SK-N-SH (cell line): ENCODE data around the gene MAN2B1. TPM values are rescaled to one million over a fixed set of nuclear protein-coding genes. Genes with fewer than 3 reads are reported as not detected.

Experiments used
- CTCF ChIA-PET: fragments of 300-600, 350-600 bp; formaldehyde crosslinking; extraction: SDS; loops from one replicate; lab custom pipeline; 2021; lab: Yijun Ruan, JAX
- POLR2A ChIA-PET: fragments of 350-600 bp; sonication (Branson Sonifier 250); formaldehyde crosslinking; extraction: SDS; loops from one replicate; lab custom pipeline; 2020; ENCODE audit warnings: antibody characterized with exemption, inconsistent platforms; lab: Yijun Ruan, JAX
- DNase-seq: peaks from one replicate; pipeline ENCODE4 v3.0.0; 2012
- H2AFZ ChIP-seq: fragments of 200-600 bp; sonication (generic); 2 replicates; pipeline ENCODE4 v1.8.1; 2016; ENCODE audit warnings: antibody characterized with exemption, mild to moderate bottlenecking, low read depth
- H3F3A ChIP-seq: fragments of 200-600 bp; sonication (generic); replicated peaks from 2 replicates; pipeline ENCODE3; 2016; ENCODE audit warnings: antibody characterized with exemption, mild to moderate bottlenecking; ENCODE audit not compliant: insufficient read depth
- H3K27ac ChIP-seq, 2 experiments: fragments of 200-500 bp in 1 of 2; fragments of 200-600 bp in 1 of 2; sonication (Bioruptor generic) in 1 of 2; sonication (generic), shearing (Covaris generic) in 1 of 2; 2 replicates each; pipeline versions ENCODE4 v1.5.1 to v1.6.1; 2014 to 2016; ENCODE audit warnings: low read depth in 2 of 2, inconsistent platforms in 1 of 2, low read length in 1 of 2, mild to moderate bottlenecking in 1 of 2, mixed read lengths in 1 of 2
- H3K27me3 ChIP-seq: fragments of 200-600 bp; sonication (generic), shearing (Covaris generic); 2 replicates; pipeline ENCODE4 v1.6.1; 2016; ENCODE audit warnings: mixed run types; ENCODE audit not compliant: insufficient read depth
- H3K36me3 ChIP-seq, 2 experiments: fragments of 200-500 bp in 1 of 2; fragments of 200-600 bp in 1 of 2; sonication (Bioruptor generic) in 1 of 2; sonication (generic) in 1 of 2; replicated peaks in 1 of 2; 2 replicates each; pipeline versions ENCODE3 to v1.5.1; 2014 to 2016; ENCODE audit warnings: low read length in 1 of 2, mild to moderate bottlenecking in 1 of 2; ENCODE audit not compliant: insufficient read depth in 2 of 2, control insufficient read depth in 1 of 2
- H3K4me1 ChIP-seq, 2 experiments: fragments of 200-500 bp in 1 of 2; fragments of 200-600 bp in 1 of 2; sonication (Bioruptor generic) in 1 of 2; sonication (generic), shearing (Covaris generic) in 1 of 2; 2 replicates each; pipeline versions ENCODE4 v1.5.1 to v1.6.1; 2014 to 2016; ENCODE audit warnings: low read depth in 1 of 2, low read length in 1 of 2, mixed run types in 1 of 2; ENCODE audit not compliant: insufficient read depth in 2 of 2, control insufficient read depth in 1 of 2
- H3K4me2 ChIP-seq: fragments of 200-600 bp; sonication (generic), shearing (Covaris generic); 2 replicates; pipeline ENCODE4 v1.6.1; 2017; ENCODE audit warnings: mixed run types
- H3K4me3 ChIP-seq, 2 experiments: fragments of 200-500 bp in 1 of 2; fragments of 200-600 bp in 1 of 2; sonication (Bioruptor generic) in 1 of 2; sonication (generic), shearing (Covaris generic) in 1 of 2; 2 replicates each; pipeline versions ENCODE4 v1.5.1 to v1.8.1; 2014 to 2016; ENCODE audit warnings: low read depth in 2 of 2, inconsistent platforms in 1 of 2, low read length in 1 of 2, mild to moderate bottlenecking in 1 of 2, mixed read lengths in 1 of 2, moderate library complexity in 1 of 2
- H3K79me2 ChIP-seq: fragments of 200-600 bp; sonication (generic); 2 replicates; pipeline ENCODE4 v1.8.1; 2017; ENCODE audit warnings: mild to moderate bottlenecking; ENCODE audit not compliant: insufficient read depth
- H3K9ac ChIP-seq: fragments of 200-600 bp; sonication (generic); 2 replicates; pipeline ENCODE4 v1.6.1; 2017; ENCODE audit warnings: mixed run types
- H3K9me2 ChIP-seq: fragments of 200-600 bp; sonication (generic); 2 replicates; pipeline ENCODE4 v1.6.1; 2017; ENCODE audit warnings: mixed run types
- H3K9me3 ChIP-seq: fragments of 200-600 bp; sonication (generic); 2 replicates; pipeline ENCODE4 v1.6.1; 2017; ENCODE audit warnings: mixed run types, mild to moderate bottlenecking, moderate library complexity
- H4K20me1 ChIP-seq: fragments of 200-600 bp; sonication (generic); 2 replicates; pipeline ENCODE4 v1.6.1; 2017; ENCODE audit warnings: mild to moderate bottlenecking, mixed run types; ENCODE audit not compliant: insufficient read depth
- ELF1 ChIP-seq: IDR thresholded peaks from 2 replicates; pipeline ENCODE4 v1.4.0; 2012
- EZH2phosphoT487 ChIP-seq: fragments of 200-600 bp; sonication (generic); IDR thresholded peaks from 2 replicates; pipeline ENCODE4 v1.6.1; 2017; ENCODE audit warnings: low read depth, mixed run types, mild to moderate bottlenecking, antibody characterized with exemption, moderate library complexity, borderline replicate concordance
- FOSL2 ChIP-seq: IDR thresholded peaks from 2 replicates; pipeline ENCODE4 v1.4.0; 2012; ENCODE audit warnings: low read depth, mild to moderate bottlenecking, moderate library complexity, borderline replicate concordance
- FOXJ3 ChIP-seq: sonication (generic); formaldehyde crosslinking; IDR thresholded peaks from 2 replicates; pipeline ENCODE4 v1.5.1; 2020; ENCODE audit warnings: mild to moderate bottlenecking, missing genetic modification reagents
- FOXM1 ChIP-seq: IDR thresholded peaks from 2 replicates; pipeline ENCODE4 v1.4.0; 2012; ENCODE audit warnings: low read depth, mild to moderate bottlenecking
- GATA2 ChIP-seq: sonication (generic); formaldehyde crosslinking; IDR thresholded peaks from 2 replicates; pipeline ENCODE4 v1.5.0; 2020; ENCODE audit warnings: mild to moderate bottlenecking, missing genetic modification reagents
- IRF3 ChIP-seq: fragments of 150-350 bp; IDR thresholded peaks from 2 replicates; pipeline ENCODE4 v1.6.1; 2016; ENCODE audit warnings: mild to moderate bottlenecking, low read depth, low read length
- JUND ChIP-seq: IDR thresholded peaks from 2 replicates; pipeline ENCODE4 v1.4.0; 2012
- NRF1 ChIP-seq: IDR thresholded peaks from 2 replicates; pipeline ENCODE4 v1.6.1; 2012; ENCODE audit warnings: low read depth, mild to moderate bottlenecking, low read length
- PBX3 ChIP-seq: IDR thresholded peaks from 2 replicates; pipeline ENCODE4; 2012
- RAD21 ChIP-seq: IDR thresholded peaks from 2 replicates; pipeline ENCODE4 v1.6.1; 2012; ENCODE audit warnings: mild to moderate bottlenecking, low read length
- SMC3 ChIP-seq: IDR thresholded peaks from 2 replicates; pipeline ENCODE4 v1.6.1; 2012; ENCODE audit warnings: low read depth, low read length, improper control_type of control experiment
- TAF1 ChIP-seq: IDR thresholded peaks from 2 replicates; pipeline ENCODE4 v1.6.1; 2012; ENCODE audit warnings: low read depth, mild to moderate bottlenecking, low read length, moderate library complexity, borderline replicate concordance
- TEAD4 ChIP-seq: IDR thresholded peaks from 2 replicates; pipeline ENCODE4 v1.4.0; 2012; ENCODE audit warnings: mild to moderate bottlenecking, borderline replicate concordance; ENCODE audit not compliant: insufficient read depth
- USF1 ChIP-seq: IDR thresholded peaks from 2 replicates; pipeline ENCODE4 v1.4.0; 2012; ENCODE audit warnings: low read depth, borderline replicate concordance
- ZBTB33 ChIP-seq: IDR thresholded peaks from 2 replicates; pipeline ENCODE4 v1.4.0; 2012; ENCODE audit warnings: low read depth, borderline replicate concordance
- WGBS: methylation state at CpG from one replicate; pipeline ENCODE4 v1.1.6; 2017; ENCODE audit warnings: low lambda C conversion rate; 5-methylcytosine and 5-hydroxymethylcytosine counted together
- polyA plus RNA-seq, 3 experiments: library from polyadenylated mRNA; depleted of rRNA; stranded (reverse); fragments of >200 nt; gene quantifications; 2 replicates each; pipeline ENCODE4 v1.2.3, GENCODE V29; 2012

Gene MAN2B1
- polyA plus RNA-seq, 1 of the 3 experiments (the other 2 are of a cell fraction), result 47.0 TPM

- CTCF ChIA-PET, result interaction anchor here (0.6 to 3.1 kb wide), 6 partner anchors 9 to 1375 kb away, joined by 3 to 13 read pairs (median 6); no protein-coding TSS in a partner anchor
Observed at GRCh38 chr19:12668346-12668745, 1.8 kb upstream of the MAN2B1 start.

GRCh38 chr19:12667731-12668302, 1.3 kb upstream of the MAN2B1 start:
- no peak for DNase-seq
- Histone ChIP-seq H3K9ac (no peak overlapping the region; the same call in 1 of the 2 replicates), H3F3A (peaks cover 28% of the 10 kb centered on the region), H3K4me2 (peak overlapping the region; percentile 90), H3K79me2 (peaks cover 51% of the 10 kb centered on the region), H3K9me2 (no peaks in the 10 kb centered on the region)
- TF ChIP-seq PBX3 (no peak), FOXM1 (no peak), ELF1 (no peak), TEAD4 (no peak), GATA2 (no peak), NRF1 (no peak), SMC3 (no peak), EZH2phosphoT487 (no peak), USF1 (no peak), FOXJ3 (CRISPR knock-in tag) (no peak), TAF1 (no peak), IRF3 (no peak), JUND (no peak), FOSL2 (no peak)
- TF ChIP-seq, all 33 proteins: peak for 0
- Histone ChIP-seq H3K9me3 (no peaks in the 10 kb centered on the region), H3K4me3 (peak overlapping the region; percentile 80 to 85; a peak in 3 of 4 replicates), H2AFZ (no peak overlapping the region), H4K20me1 (no peaks in the 10 kb centered on the region), H3K36me3 (peaks cover 10 to 17% of the 10 kb centered on the region in 2 experiments), H3K4me1 (peaks cover 5 to 35% of the 10 kb centered on the region in 2 experiments; a peak in 2 of 4 replicates), H3K27me3 (no peaks in the 10 kb centered on the region), H3K27ac (no peak overlapping the region)
- ChIA-PET CTCF (interaction anchor here (1.2 to 3.1 kb wide), 4 partner anchors 9 to 28 kb away, joined by 3 to 13 read pairs (median 8); no protein-coding TSS in a partner anchor), POLR2A (interaction anchor here (0.6 kb wide), 1 partner anchor 13 kb away, joined by 3 read pairs; no protein-coding TSS in a partner anchor)
- WGBS, result 55% methylated on average over 4 of the region's 4 CpGs

More at GRCh38 chr19:12668346-12668745, 1.8 kb upstream of the MAN2B1 start:
- POLR2A ChIA-PET, result interaction anchor here (0.6 to 1.7 kb wide), 4 partner anchors 10 to 1296 kb away, joined by 3 to 6 read pairs (median 4); partner anchors contain the start of gene DHPS
- Histone ChIP-seq H3K9me2 (no peaks in the 10 kb centered on the region), H2AFZ (no peak overlapping the region), H3K27ac (peak overlapping the region in 1 of 2 experiments; percentile 89; a peak in 1 of 4 replicates), H3K4me3 (peak overlapping the region; percentile 80 to 85), H3K9ac (peak overlapping the region; percentile 76), H3K27me3 (no peaks in the 10 kb centered on the region), H4K20me1 (no peaks in the 10 kb centered on the region), H3K4me2 (peak overlapping the region; percentile 90), H3F3A (peaks cover 28% of the 10 kb centered on the region), H3K4me1 (peaks cover 5 to 35% of the 10 kb centered on the region in 2 experiments; a peak in 2 of 4 replicates), H3K36me3 (peaks cover 14 to 17% of the 10 kb centered on the region in 2 experiments), H3K79me2 (peaks cover 51% of the 10 kb centered on the region), H3K9me3 (no peaks in the 10 kb centered on the region)
- 57% methylated on average over 6 of the region's 8 CpGs for WGBS
- no peak for DNase-seq
- TF ChIP-seq RAD21, result no peak
- no peak for TF ChIP-seq IRF3
- TF ChIP-seq ZBTB33, result no peak
